ENCODE measurements around the gene PGAM2. TPM values are rescaled to one million over a fixed set of nuclear protein-coding genes. Genes with fewer than 3 reads are reported as not detected.
"Not testable (repeated sequence)": the region's sequence is repeated elsewhere in the genome, so short reads cannot be mapped to it uniquely, and the experiment has no call there.

PGAM2 gene
- total RNA-seq, 2 experiments from 2014 or later, result 0.49 TPM; not detected in 1

GRCh38 chr7:44036364-44036763, 29.0 kb downstream of the PGAM2 start:
- H3K9me3 Mint-ChIP-seq; H3K27me3 Mint-ChIP-seq; intact Hi-C loops (cut with micrococcal nuclease); CTCF ChIA-PET; H3K4me1 Mint-ChIP-seq (ENCODE audit: low read depth); POLR2A ChIA-PET; H3K27ac Mint-ChIP-seq; H3K4me3 Mint-ChIP-seq: not testable (repeated sequence)
- ATAC-seq, result peak; percentile 34
- peak; percentile 56 for DNase-seq
- H3K36me3 Mint-ChIP-seq (ENCODE audit: low read depth), result peaks cover 14% of the 10 kb centered on the region

- POLR2A ChIA-PET; intact Hi-C loops (cut with micrococcal nuclease); H3K27me3 Mint-ChIP-seq; H3K27ac Mint-ChIP-seq; H3K9me3 Mint-ChIP-seq; ATAC-seq; H3K4me3 Mint-ChIP-seq; DNase-seq; H3K4me1 Mint-ChIP-seq (ENCODE audit: low read depth); CTCF ChIA-PET: not testable (repeated sequence)
- peaks cover 14% of the 10 kb centered on the region for H3K36me3 Mint-ChIP-seq (ENCODE audit: low read depth)
These were observed 31.2 kb downstream of the PGAM2 start for GRCh38 chr7:44033971-44034844.

- POLR2A ChIA-PET; H3K4me1 Mint-ChIP-seq (ENCODE audit: low read depth); H3K36me3 Mint-ChIP-seq (ENCODE audit: low read depth); H3K27ac Mint-ChIP-seq; ATAC-seq; intact Hi-C loops (cut with micrococcal nuclease); H3K4me3 Mint-ChIP-seq; DNase-seq; H3K9me3 Mint-ChIP-seq; CTCF ChIA-PET; H3K27me3 Mint-ChIP-seq: not testable (repeated sequence)
These were observed 33.3 kb downstream of the PGAM2 start for GRCh38 chr7:44032031-44032430.

- ATAC-seq; POLR2A ChIA-PET; H3K4me3 Mint-ChIP-seq; H3K27me3 Mint-ChIP-seq; CTCF ChIA-PET; H3K36me3 Mint-ChIP-seq (ENCODE audit: low read depth); DNase-seq; intact Hi-C loops (cut with micrococcal nuclease); H3K9me3 Mint-ChIP-seq; H3K27ac Mint-ChIP-seq; H3K4me1 Mint-ChIP-seq (ENCODE audit: low read depth): not testable (repeated sequence)
These were observed 34.0 kb downstream of the PGAM2 start for GRCh38 chr7:44031319-44031718.

- POLR2A ChIA-PET; intact Hi-C loops (cut with micrococcal nuclease); H3K27me3 Mint-ChIP-seq; H3K9me3 Mint-ChIP-seq; CTCF ChIA-PET; H3K4me1 Mint-ChIP-seq (ENCODE audit: low read depth); H3K4me3 Mint-ChIP-seq; ATAC-seq; H3K36me3 Mint-ChIP-seq (ENCODE audit: low read depth); DNase-seq; H3K27ac Mint-ChIP-seq: not testable (repeated sequence)
These were observed 35.3 kb downstream of the PGAM2 start for GRCh38 chr7:44030029-44030428.

- POLR2A ChIA-PET; H3K4me1 Mint-ChIP-seq (ENCODE audit: low read depth); intact Hi-C loops (cut with micrococcal nuclease): not testable (repeated sequence)
These were observed 35.9 kb downstream of the PGAM2 start for GRCh38 chr7:44029433-44029832.

GRCh38 chr7:44022796-44023467, 42.4 kb downstream of the PGAM2 start:
- intact Hi-C loops (cut with micrococcal nuclease); H3K27me3 Mint-ChIP-seq; H3K36me3 Mint-ChIP-seq (ENCODE audit: low read depth); POLR2A ChIA-PET; CTCF ChIA-PET; H3K9me3 Mint-ChIP-seq: not testable (repeated sequence)
- peaks cover 21% of the 10 kb centered on the region for H3K4me1 Mint-ChIP-seq (ENCODE audit: low read depth)
- H3K27ac Mint-ChIP-seq, result peak overlapping the region; percentile 92
- ATAC-seq (peak; percentile 15), DNase-seq (peak; percentile 41)
- peak overlapping the region; percentile 41 for H3K4me3 Mint-ChIP-seq

More at GRCh38 chr7:44029433-44029832, 35.9 kb downstream of the PGAM2 start:
- H3K4me3 Mint-ChIP-seq; CTCF ChIA-PET; H3K27ac Mint-ChIP-seq; DNase-seq; ATAC-seq; H3K9me3 Mint-ChIP-seq; H3K27me3 Mint-ChIP-seq; H3K36me3 Mint-ChIP-seq (ENCODE audit: low read depth): not testable (repeated sequence)

GRCh38 chr7:44022069-44022468, 43.3 kb downstream of the PGAM2 start:
- intact Hi-C loops (cut with micrococcal nuclease); H3K36me3 Mint-ChIP-seq (ENCODE audit: low read depth); H3K27me3 Mint-ChIP-seq; CTCF ChIA-PET; DNase-seq; H3K9me3 Mint-ChIP-seq; ATAC-seq; POLR2A ChIA-PET; H3K4me3 Mint-ChIP-seq; H3K27ac Mint-ChIP-seq: not testable (repeated sequence)
- H3K4me1 Mint-ChIP-seq (ENCODE audit: low read depth), result peaks cover 24% of the 10 kb centered on the region

GRCh38 chr7:44019825-44020224, 45.5 kb downstream of the PGAM2 start:
- H3K36me3 Mint-ChIP-seq (ENCODE audit: low read depth); H3K4me3 Mint-ChIP-seq; ATAC-seq; H3K27me3 Mint-ChIP-seq; DNase-seq; intact Hi-C loops (cut with micrococcal nuclease); H3K9me3 Mint-ChIP-seq; H3K27ac Mint-ChIP-seq: not testable (repeated sequence)
- ChIA-PET CTCF (interaction anchor here (0.9 to 1.6 kb wide), 5 partner anchors 25 to 459 kb away, joined by 3 to 9 read pairs (median 4); partner anchors contain the start of genes DBNL and POLD2), POLR2A (interaction anchor here (0.7 to 1.2 kb wide), 3 partner anchors 24 to 78 kb away, joined by 3 to 4 read pairs (median 4); partner anchors contain the start of gene DBNL)
- H3K4me1 Mint-ChIP-seq (ENCODE audit: low read depth), result peaks cover 26% of the 10 kb centered on the region
